Upper lobe of right lung (tissue), 1 donor: Measurements from ENCODE around the gene MTPN. TPM values are rescaled to one million over a fixed set of nuclear protein-coding genes. Genes with fewer than 3 reads are reported as not detected.

Experiments used
- ATAC-seq: fragments of 200-7000 bp; cut with Tn5 transposase; one replicate; pipeline ENCODE4 v1.9.1; 2020; ENCODE audit warnings: mild to moderate bottlenecking, moderate library complexity
- DNase-seq: peaks from one replicate; pipeline ENCODE4 v3.0.0-alpha.2; 2020
- H3K27ac ChIP-seq: fragments of 200-600 bp; one replicate; pipeline ENCODE4 v1.8.0; 2022
- H3K27me3 ChIP-seq: fragments of 200-600 bp; one replicate; pipeline ENCODE4 v1.8.0; 2022; ENCODE audit warnings: mild to moderate bottlenecking
- H3K36me3 ChIP-seq: fragments of 200-600 bp; one replicate; pipeline ENCODE4 v1.8.0; 2022
- H3K4me1 ChIP-seq: fragments of 200-600 bp; one replicate; pipeline ENCODE4 v1.8.0; 2022
- H3K4me3 ChIP-seq: fragments of 200-600 bp; one replicate; pipeline ENCODE4 v1.8.0; 2022; ENCODE audit warnings: mild to moderate bottlenecking
- H3K9me3 ChIP-seq: fragments of 200-600 bp; one replicate; pipeline ENCODE4 v1.8.0; 2022
- CTCF ChIP-seq: fragments of 200-600 bp; IDR thresholded peaks from one replicate; pipeline ENCODE4 v1.8.0; 2022; ENCODE audit warnings: antibody characterized with exemption
- intact Hi-C: fragments of 100-400 bp; cut with DNase I; formaldehyde crosslinking; loops from one replicate; pipeline ENCODE4 v1.11.0; 2022
- total RNA-seq: library from RNA; stranded (reverse); fragmentation: NEBNext Ultra II Directional; extraction: Animal tissue kit (Norgen Biotek cat#: 25700); gene quantifications from one replicate; pipeline ENCODE4 v1.2.1, GENCODE V29; 2021
- donor health status: DM: no; HTN: yes; CAD: no; lungs with severe emphysema.

Gene MTPN
- total RNA-seq, 1 donor from 2014 or later: 130 TPM

GRCh38 chr7:136016649-136017395, 39.7 kb upstream of the MTPN start:
- no peak for TF ChIP-seq CTCF
- ATAC-seq: no peak
- H3K9me3 ChIP-seq: no peaks in the 10 kb centered on the region

GRCh38 chr7:136015638-136016037, 38.5 kb upstream of the MTPN start:
- H3K27ac ChIP-seq: no peak overlapping the region
- TF ChIP-seq CTCF: no peak
- DNase-seq (no peak), ATAC-seq (no peak)
- no peaks in the 10 kb centered on the region for H3K9me3 ChIP-seq
- intact Hi-C loops: loop anchor here (10.0 kb wide), 1 partner anchor 211 kb away; no protein-coding TSS in a partner anchor
- no peak overlapping the region for H3K4me3 ChIP-seq
- no peaks in the 10 kb centered on the region for H3K4me1 ChIP-seq
- no peaks in the 10 kb centered on the region for H3K36me3 ChIP-seq
- no peaks in the 10 kb centered on the region for H3K27me3 ChIP-seq

More at GRCh38 chr7:136016649-136017395, 39.7 kb upstream of the MTPN start:
- no peaks in the 10 kb centered on the region for H3K4me1 ChIP-seq
- intact Hi-C loops: loop anchor here (10.0 kb wide), 1 partner anchor 212 kb away; no protein-coding TSS in a partner anchor
- DNase-seq: no peak
- H3K4me3 ChIP-seq: no peak overlapping the region
- H3K27ac ChIP-seq: no peak overlapping the region
- no peaks in the 10 kb centered on the region for H3K36me3 ChIP-seq
- H3K27me3 ChIP-seq: no peaks in the 10 kb centered on the region

GRCh38 chr7:136014659-136015058, 37.5 kb upstream of the MTPN start:
- no peaks in the 10 kb centered on the region for H3K27me3 ChIP-seq
- no peak for TF ChIP-seq CTCF
- no peaks in the 10 kb centered on the region for H3K36me3 ChIP-seq
- no peaks in the 10 kb centered on the region for H3K4me1 ChIP-seq
- no peak overlapping the region for H3K4me3 ChIP-seq
- ATAC-seq: no peak
- intact Hi-C loops: loop anchor here (10.0 kb wide), 1 partner anchor 210 kb away; no protein-coding TSS in a partner anchor
- H3K27ac ChIP-seq: no peak overlapping the region
- no peaks in the 10 kb centered on the region for H3K9me3 ChIP-seq
- no peak for DNase-seq

GRCh38 chr7:136012238-136012637, 35.1 kb upstream of the MTPN start:
- H3K9me3 ChIP-seq: no peaks in the 10 kb centered on the region
- H3K27ac ChIP-seq: no peak overlapping the region
- H3K4me3 ChIP-seq: no peak overlapping the region
- no peaks in the 10 kb centered on the region for H3K27me3 ChIP-seq
- intact Hi-C loops: loop anchor here (10.0 kb wide), 1 partner anchor 207 kb away; no protein-coding TSS in a partner anchor
- H3K4me1 ChIP-seq: no peaks in the 10 kb centered on the region
- no peak for DNase-seq
- no peaks in the 10 kb centered on the region for H3K36me3 ChIP-seq
- no peak for TF ChIP-seq CTCF
- ATAC-seq: no peak

GRCh38 chr7:136009488-136010079, 32.4 kb upstream of the MTPN start:
- Histone ChIP-seq H3K4me1 (no peaks in the 10 kb centered on the region), H3K27ac (no peak overlapping the region), H3K9me3 (no peaks in the 10 kb centered on the region), H3K4me3 (no peak overlapping the region), H3K36me3 (no peaks in the 10 kb centered on the region), H3K27me3 (no peaks in the 10 kb centered on the region)
- ATAC-seq: peak; percentile 65
- no peak for DNase-seq
- intact Hi-C loops: loop anchor here (10.0 kb wide), 1 partner anchor 205 kb away; no protein-coding TSS in a partner anchor
- peak; percentile 80 for TF ChIP-seq CTCF
